GM19324 (cell line): ENCODE data around the gene CDH10.

Experiments used
- ATAC-seq: cut with Tn5 transposase; IDR thresholded peaks from one replicate; pipeline ENCODE4 v1.9.1; 2021; ENCODE audit warnings: mild to moderate bottlenecking, moderate library complexity; ENCODE audit not compliant: unreplicated experiment, low FRiP score

Gene CDH10

DNA sequence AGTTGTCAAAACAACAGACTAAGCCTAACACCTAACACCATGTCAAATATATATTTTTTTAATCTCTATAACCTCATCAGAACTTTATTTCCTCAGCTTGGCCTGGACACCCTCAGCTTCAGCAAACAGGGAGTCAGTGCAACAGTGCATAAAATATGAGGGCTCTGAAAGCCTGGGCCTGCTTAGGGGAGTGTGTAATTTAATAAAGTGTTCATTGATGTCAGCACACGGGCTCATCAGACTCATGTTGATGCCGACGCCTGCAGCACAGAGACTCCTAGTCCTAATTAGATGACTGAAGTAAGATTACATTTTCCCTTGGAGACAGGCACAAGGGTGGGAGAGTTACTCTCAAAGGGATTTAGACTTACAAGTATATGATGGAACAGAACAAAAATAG lies 37.8 kb downstream of the CDH10 start:
- ATAC-seq, result no peak

DNA sequence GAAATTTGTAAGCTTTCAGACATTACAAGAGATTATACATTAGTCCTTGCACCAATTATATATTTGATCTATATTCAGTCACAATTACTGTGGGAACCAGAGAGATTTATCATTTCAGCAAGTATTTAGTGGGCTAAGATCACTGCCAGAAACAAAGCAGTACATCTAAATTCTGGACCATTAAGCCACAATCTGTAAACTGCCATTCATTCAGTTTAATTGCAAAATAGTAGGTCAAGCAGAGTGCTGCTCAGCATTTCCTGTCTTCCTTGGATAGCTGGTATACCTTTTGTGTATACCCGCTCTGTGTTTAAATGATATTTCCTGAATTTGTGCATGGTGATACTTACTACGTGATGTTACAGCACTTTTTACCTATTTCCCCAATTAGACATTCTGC lies 42.6 kb downstream of the CDH10 start:
- no peak for ATAC-seq

DNA sequence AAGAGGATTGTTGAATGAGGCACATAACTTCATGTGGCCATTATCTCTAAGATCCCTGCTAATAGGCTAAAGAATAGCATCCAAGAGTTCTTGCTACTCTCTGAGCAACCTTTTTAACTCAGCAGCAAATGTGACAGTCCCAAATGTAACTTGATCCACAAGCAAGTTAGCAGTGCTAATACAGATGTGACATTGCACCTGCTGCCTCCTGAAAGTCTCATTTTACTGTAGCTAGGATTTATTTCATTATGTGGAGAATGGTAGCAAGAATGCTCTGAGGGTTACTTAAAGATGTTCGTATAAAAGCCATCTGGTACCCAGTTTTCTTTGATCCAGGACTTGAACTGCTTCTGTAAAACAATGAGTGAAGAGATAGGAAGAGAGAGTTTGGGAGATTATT lies 45.8 kb downstream of the CDH10 start:
- ATAC-seq, result no peak

DNA sequence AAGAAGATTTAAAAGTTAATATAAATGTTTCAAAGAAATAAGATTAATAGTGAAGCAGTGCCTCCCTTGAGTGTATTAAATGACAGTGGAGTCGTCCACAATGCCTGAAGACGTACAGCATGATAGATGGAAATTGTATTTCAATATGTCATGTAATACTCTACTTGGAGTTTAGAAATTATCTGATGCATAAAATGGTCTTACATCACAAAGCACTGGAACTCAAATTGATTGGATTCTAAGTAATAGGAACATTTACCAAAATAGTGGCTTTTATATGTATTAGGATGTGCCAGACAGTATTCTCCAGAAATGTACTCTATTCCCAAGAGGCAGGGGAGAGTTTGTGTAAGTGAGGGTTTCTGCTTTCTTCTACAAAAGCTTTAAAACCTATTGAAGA lies 49.4 kb downstream of the CDH10 start:
- ATAC-seq, result no peak

DNA sequence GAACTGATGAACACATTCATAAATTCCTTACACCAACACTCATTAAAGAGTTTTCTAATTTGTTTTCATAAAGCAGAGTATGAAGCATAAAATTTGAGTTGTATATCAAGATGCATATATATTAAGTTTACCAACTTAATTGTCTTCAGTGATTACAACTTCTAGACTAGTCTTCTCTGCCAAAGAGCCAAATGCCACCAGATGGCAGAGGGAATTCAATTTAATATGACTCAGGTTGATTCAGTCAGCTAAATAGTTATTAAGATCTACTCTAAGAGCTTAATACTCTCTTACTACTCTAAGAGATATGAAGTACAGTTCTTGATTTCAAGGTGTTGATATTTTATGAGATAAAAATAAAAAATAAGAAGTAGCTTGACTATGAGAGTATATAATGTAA lies 53.4 kb downstream of the CDH10 start:
- ATAC-seq, result no peak

DNA sequence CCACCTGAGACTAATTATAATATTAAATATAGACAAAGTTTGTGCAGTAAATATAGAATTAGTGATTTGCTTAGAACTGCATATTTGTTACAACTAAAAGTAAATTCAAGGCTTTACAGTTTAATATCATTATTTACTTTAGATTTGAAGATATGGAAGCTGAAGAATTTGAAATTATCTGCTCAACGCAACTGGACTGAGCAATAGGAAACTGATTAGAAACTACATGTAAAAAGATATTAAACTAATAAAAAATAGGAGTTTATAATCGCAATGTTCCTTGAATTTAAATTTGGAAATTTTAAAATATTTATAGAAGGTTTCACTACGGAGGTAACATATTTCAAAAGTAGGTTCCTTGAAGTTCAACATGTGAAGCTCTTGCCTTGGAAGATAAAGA lies 55.2 kb downstream of the CDH10 start:
- ATAC-seq, result no peak

DNA sequence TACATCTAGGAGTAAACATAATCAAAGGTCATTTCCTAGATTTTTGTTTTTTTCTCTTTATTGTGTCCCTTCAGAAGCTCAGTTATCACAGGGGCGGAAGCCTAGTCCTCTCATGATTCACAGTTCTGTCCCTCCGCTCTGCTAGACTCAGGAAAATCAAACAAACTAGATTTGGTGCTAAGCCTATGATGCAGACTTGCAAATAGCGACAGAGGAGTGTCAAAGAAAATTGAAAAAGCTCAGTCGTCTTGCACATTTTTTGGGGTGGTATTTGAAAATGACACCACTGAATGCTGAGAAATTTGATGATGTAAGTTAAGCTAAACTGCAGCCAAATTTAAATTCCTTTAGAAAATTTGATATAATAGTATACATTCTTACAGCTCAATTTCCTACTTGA lies 59.0 kb downstream of the CDH10 start:
- no peak for ATAC-seq

DNA sequence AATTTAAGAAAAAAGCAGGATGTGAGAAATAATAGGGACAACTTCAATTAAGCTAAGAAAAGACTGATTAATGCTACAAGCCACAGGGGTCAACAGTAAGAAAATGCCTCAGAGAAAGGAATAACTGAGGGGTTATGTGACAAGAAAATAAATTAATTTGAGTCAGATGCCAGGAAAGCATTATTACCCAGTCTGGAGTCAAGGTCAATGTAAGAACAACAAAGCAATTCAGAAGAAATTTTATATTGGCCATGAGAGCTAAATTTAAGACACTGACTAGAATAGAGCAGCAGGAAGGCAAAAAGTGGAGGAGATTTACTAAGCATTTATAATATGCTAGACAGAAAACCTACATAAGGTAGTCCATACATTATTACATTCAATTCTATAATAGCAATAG lies 73.5 kb downstream of the CDH10 start:
- ATAC-seq, result no peak

DNA sequence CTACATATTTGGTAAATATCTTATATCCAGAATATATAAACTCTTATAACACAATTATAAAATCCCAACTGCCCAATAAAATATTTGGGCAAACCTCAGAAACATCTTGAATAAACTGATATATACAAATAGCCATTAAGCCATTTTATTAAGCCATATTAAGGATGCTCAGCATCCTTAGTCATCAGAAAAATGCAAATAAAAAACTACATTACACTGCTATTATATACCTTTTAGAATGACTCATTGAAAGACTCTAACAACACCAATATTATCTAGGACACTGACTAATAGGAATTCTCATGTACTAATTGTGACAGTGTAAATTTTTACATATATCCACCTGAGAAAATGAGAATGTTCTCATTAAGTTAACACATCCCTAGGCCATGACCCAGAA lies 77.8 kb downstream of the CDH10 start:
- ATAC-seq, result no peak

DNA sequence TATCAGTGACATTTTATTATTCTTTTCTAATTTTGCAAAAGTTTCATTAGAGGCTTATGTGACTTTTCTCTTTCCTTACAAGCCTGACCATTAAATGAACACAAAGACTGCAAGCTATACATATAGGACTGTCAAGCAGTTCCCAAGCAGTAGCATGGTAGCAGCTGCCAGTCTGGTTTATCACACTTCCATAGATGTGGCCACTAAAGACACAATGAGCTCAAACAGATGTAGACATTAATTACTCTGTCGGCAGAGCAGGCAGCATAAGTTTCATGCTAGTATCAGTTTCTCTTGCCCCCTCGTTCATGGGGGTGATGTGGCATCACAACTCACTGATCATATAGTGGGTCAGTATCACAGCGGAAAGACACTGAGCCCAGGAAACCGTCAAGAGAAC lies 89.5 kb downstream of the CDH10 start:
- ATAC-seq, result no peak

DNA sequence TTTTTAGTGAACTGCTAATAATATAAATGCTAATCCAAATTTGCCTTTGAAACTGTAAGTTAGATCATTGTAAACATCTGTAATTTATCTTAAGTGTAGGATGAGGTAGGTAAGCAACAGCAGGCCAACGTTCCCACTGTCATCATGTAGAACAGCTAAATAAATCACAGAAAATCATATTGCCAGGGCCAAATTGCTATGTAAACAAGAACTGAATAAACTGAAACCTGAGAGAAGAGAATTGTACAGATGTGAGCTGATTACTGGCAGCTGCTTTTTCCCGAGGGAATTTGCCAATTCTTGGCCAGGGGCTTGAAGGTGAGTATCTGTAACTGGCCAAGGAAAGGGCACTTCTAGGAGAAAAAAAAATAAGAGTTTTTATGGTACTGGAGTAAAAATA lies 97.6 kb downstream of the CDH10 start:
- no peak for ATAC-seq

DNA sequence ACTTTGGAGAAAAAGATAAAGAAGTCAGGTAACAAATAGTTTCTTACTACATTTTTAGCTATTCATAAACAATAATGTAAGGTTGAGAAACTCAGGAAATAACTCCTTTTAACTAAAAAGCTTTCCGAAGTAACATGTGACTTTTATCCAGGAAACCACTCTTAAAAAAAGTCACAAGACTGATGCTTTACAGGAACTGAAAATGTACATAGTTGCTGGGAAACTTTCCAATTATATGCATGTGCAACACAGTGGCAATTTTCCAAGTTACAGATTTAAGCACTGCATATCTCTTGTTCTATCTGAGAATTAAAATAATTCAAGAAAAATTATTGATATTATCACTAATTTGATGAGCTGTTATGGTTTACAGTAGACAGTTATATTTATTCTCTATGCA lies 105.2 kb downstream of the CDH10 start:
- no peak for ATAC-seq

DNA sequence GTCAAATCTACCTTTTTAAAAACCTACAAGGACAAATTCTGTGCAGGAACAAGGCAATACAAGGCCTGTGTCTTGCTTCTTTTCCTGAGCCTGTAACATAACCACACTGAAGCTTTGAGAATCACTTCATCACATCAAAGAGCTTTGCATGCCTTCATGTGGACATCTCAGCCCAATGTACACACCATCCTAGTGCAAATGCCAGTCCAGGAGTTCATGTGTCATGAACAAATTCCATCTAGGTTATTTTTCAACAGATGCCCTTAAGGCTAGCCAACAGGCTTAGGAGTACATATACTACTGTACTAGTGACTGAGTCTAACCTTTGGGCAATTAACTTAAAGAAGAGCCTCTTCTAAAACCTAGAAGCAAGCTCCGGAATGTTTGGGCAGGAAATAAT lies 106.4 kb downstream of the CDH10 start:
- no peak for ATAC-seq

DNA sequence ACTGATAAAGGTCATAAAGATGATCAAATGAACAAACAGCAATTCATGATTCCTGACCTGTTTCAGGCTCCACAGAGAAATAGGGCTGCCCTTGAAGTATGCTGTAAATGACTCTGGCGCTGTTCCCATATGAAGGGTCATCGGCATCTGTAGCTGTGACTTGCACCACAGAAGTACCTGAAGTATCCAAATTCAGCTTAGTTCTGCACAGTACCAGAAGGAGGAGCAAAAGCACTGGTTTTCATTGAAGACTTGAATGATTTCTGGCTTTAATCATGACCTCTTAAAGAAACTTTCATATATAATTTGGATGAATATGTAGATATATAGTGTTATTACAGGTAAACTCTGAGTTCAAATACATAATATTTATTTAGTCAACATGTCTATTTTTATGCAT lies 109.1 kb downstream of the CDH10 start:
- no peak for ATAC-seq

DNA sequence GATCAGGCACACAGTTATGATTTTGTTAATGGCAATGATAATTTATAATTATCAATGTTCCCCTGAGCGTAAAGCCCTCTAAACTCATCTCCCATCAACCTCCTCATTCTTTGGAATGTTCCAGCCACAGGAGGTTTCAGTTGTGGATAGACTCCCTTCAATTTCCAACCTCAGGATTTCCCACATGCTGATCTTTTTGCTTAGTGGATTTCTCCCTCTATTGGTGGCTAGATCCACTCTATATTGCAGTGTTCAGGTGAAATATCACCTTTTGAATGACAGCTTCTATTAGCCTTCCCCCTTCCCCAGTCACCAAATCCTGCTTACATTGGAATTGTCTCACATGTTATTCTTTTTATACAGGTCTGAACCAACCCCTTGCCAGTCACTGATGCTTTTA lies 113.9 kb downstream of the CDH10 start:
- ATAC-seq, result no peak

DNA sequence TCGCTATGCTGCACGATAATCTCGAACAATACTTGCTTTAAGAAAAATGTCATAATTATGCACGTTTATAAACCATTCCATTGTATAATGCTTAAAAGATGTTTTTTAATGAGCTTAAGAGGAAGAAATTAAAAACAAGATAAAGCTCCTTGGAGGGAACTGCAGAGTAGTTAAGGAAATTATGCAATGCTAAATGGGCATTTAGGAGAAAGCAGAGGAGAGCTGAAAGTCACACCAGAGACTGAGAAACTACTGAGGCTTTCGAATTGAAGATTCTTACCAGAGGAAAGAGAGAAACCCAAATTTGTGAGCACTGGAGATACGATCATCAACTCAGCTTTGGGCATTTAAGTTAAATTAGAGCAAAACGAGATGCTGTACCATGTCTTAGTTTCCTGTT lies 119.4 kb downstream of the CDH10 start:
- ATAC-seq, result no peak

DNA sequence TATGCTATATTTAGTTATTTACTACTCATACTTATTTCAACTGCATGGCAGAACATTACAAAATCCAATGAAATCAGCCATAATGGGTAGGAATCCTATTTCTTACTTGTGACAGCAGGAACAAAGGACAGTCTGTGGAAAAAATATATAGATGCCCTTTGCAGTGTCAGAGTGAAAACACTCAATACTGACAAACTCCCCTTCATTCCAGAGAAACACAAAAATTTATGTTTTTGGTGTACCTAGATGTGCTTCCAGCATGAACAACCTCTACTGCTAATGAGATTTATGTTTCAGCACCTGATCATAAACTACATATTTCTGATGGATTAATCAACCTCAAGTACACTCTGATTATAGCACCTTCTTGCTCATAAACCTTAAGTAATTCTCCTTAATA lies 132.4 kb downstream of the CDH10 start:
- no peak for ATAC-seq

DNA sequence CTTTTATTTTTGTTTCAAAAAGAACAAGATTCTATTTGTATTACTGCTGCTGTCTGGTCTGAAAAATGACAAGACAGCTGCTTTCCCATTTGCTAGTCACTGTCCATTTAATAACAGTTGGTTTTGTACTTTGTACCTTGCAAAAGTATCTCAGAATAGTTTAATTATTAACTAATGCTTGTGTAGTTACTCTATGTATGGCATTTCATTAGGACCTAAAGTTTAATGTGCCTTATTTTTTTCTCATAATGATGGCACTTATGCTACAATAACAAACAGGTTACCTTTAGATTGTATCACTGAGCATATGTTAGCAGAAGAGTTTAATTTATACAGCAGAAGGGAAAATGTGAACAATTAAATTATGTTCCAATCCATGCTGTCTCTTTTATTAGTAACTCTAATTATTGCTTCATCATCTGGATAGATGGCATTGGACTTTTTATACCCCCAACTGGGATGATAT lies 134.2 kb downstream of the CDH10 start:
- ATAC-seq, result no peak

DNA sequence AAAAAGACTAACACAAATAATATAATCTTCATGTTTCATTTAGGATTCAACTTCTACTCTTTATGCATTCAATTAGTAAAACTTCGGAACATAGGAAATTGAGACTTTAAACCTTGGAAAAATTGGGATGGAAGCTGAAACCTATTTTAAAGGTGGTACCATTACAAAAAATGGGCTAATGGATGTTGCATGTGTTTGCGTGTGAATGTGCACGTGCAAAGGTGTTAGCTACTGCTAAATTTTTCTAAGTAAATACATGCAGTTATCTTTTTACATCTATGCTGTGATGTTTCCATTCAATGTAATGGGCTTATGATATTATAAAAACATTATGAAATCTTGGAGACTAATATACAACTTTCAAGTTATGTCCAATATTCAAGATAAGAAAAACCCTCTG lies 134.8 kb downstream of the CDH10 start:
- no peak for ATAC-seq

DNA sequence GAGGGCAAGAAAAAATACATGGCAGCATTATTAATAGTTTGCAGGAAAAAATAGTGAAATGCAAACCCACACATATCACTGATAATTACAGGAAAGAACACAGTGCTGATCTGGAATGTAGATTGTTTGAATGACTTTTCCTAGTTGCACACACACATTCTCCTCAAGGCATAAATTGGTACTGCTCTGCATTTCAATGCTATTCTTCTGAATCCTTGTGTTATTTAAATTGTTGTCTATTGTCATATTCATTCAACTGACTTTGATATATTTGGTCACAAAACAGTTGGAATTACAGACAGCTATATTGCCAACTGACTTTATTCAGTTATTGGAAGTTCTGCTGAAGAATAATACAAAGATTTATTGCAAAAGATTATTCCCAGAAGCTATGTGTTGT lies 139.5 kb downstream of the CDH10 start:
- no peak for ATAC-seq

DNA sequence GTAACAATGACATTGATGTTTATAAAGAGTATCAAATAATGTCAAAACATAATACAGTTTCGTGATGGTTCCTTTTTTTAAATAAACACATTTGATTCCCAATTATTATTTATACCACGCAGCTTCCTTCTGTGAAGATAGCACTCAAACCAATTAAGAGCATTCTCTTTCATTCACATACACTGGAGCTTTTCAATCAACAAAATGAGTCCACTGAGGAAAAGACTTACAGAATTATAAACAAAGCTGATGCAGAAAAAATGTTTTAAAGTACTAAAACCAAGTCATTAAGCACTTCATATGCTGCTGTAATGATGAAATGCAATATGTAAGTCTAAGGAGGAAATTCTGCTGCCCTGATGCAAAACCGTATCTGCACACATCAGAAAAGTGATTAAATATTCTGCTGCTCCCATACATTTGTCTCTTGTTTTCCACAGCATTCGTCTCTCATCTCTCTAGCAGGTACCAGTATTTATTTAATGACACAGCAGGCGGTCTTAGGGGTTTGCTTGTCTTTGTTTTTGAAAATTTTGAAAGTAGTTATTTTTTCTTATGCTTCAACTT lies 147.1 kb downstream of the CDH10 start:
- ATAC-seq, result no peak

DNA sequence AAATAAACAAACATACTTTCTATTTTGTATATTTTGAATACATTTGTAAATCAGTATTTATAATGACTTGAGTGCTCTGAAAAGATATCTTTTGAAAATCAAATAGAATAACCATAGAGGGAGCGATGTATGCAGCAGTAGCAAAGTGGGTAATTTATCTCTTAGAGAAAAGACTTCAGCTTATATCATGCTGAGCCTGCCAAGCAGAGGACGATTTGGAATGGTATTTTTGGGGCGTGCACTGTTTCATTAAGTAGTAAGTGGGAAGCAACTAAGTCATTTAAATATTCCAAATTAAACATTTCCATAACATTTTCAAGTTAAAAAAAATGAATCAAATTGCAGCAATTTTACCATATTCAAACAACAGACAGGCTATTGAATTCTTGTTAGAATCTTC lies 147.6 kb downstream of the CDH10 start:
- no peak for ATAC-seq

DNA sequence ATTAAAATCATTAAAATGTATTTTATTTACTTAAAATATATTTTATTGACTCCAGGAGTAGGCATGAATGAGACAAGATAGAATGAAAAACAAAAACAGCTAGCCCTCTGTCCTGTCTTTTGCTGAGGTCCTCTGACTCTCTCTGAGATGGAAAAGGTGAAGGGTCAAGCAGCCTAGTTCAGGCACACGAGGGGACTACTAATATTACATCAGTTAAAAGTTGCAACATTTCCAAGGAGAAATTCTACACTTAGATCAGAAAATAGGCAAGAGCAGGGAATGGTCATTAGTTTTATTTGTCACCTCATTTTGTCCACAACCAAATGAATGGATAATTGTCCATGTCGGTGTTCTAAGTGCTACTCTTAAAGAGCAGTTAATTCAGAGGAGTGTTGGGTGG lies 148.5 kb downstream of the CDH10 start:
- ATAC-seq, result no peak
